KMS-11 (cell line): ENCODE measurements around the gene PHF13.

Experiments used
- H2AFZ ChIP-seq: fragments of 200-600 bp; sonication (generic); 2 replicates; pipeline ENCODE4 v1.6.1; 2016; ENCODE audit warnings: antibody characterized with exemption, mixed run types, low read depth
- H3K27ac ChIP-seq: fragments of 200-600 bp; sonication (generic); 2 replicates; pipeline ENCODE4 v1.6.1; 2016; ENCODE audit warnings: mild to moderate bottlenecking, mixed run types
- H3K27me3 ChIP-seq: fragments of 200-600 bp; sonication (generic); 2 replicates; pipeline ENCODE4 v1.6.1; 2017; ENCODE audit warnings: mild to moderate bottlenecking, low read depth, mixed run types, moderate library complexity; ENCODE audit not compliant: insufficient read depth
- H3K36me3 ChIP-seq: fragments of 200-600 bp; sonication (generic); 2 replicates; pipeline ENCODE4 v1.6.1; 2017; ENCODE audit warnings: mild to moderate bottlenecking, mixed run types; ENCODE audit not compliant: insufficient read depth
- H3K4me1 ChIP-seq: fragments of 200-600 bp; sonication (generic); 2 replicates; pipeline ENCODE4 v1.6.1; 2016; ENCODE audit warnings: mild to moderate bottlenecking, low read depth, mixed run types; ENCODE audit not compliant: poor library complexity, severe bottlenecking
- H3K4me2 ChIP-seq: fragments of 200-600 bp; sonication (generic); 2 replicates; pipeline ENCODE4 v1.7.0; 2016; ENCODE audit warnings: mild to moderate bottlenecking, mixed run types
- H3K4me3 ChIP-seq: fragments of 200-600 bp; sonication (generic); IDR thresholded peaks from 2 replicates; pipeline ENCODE4 v1.6.1; 2017; ENCODE audit warnings: low read depth, low read length, mixed read lengths; ENCODE audit not compliant: insufficient read depth
- H3K79me2 ChIP-seq: fragments of 200-600 bp; sonication (generic); 2 replicates; pipeline ENCODE4 v1.6.1; 2016; ENCODE audit warnings: low read depth, mixed run types; ENCODE audit not compliant: insufficient read depth
- H3K9ac ChIP-seq: fragments of 200-600 bp; sonication (generic); 2 replicates; pipeline ENCODE4 v1.6.1; 2016; ENCODE audit warnings: mild to moderate bottlenecking, mixed run types
- H4K20me1 ChIP-seq: fragments of 200-600 bp; sonication (generic); 2 replicates; pipeline ENCODE4 v1.6.1; 2016; ENCODE audit warnings: mild to moderate bottlenecking, mixed run types; ENCODE audit not compliant: insufficient read depth
- CTCF ChIP-seq: fragments of 200-600 bp; sonication (generic); conservative IDR thresholded peaks from 2 replicates; pipeline ENCODE4 v1.6.1; 2017; ENCODE audit warnings: low read depth, mild to moderate bottlenecking, antibody characterized with exemption, low read length, moderate library complexity, mixed read lengths

Gene PHF13

GRCh38 chr1:6572653-6573383 lies 40.7 kb upstream of the PHF13 start:
- Histone ChIP-seq H3K9ac (no peak overlapping the region), H3K4me3 (no peak overlapping the region), H4K20me1 (no peaks in the 10 kb centered on the region), H2AFZ (no peak overlapping the region), H3K4me1 (peaks cover 5% of the 10 kb centered on the region), H3K79me2 (no peaks in the 10 kb centered on the region), H3K27me3 (peaks cover 27% of the 10 kb centered on the region), H3K36me3 (no peaks in the 10 kb centered on the region), H3K4me2 (no peak overlapping the region), H3K27ac (no peak overlapping the region)
- no peak for TF ChIP-seq CTCF

GRCh38 chr1:6574025-6574620 lies 39.4 kb upstream of the PHF13 start:
- H4K20me1 ChIP-seq = no peaks in the 10 kb centered on the region
- no peak overlapping the region for H2AFZ ChIP-seq
- H3K9ac ChIP-seq = no peak overlapping the region
- TF ChIP-seq CTCF = no peak
- no peaks in the 10 kb centered on the region for H3K36me3 ChIP-seq
- no peaks in the 10 kb centered on the region for H3K79me2 ChIP-seq
- peaks cover 7% of the 10 kb centered on the region for H3K4me1 ChIP-seq
- H3K4me3 ChIP-seq = no peak overlapping the region
- H3K4me2 ChIP-seq = no peak overlapping the region
- peaks cover 14% of the 10 kb centered on the region for H3K27me3 ChIP-seq
- no peak overlapping the region for H3K27ac ChIP-seq

GRCh38 chr1:6574818-6575217 lies 38.7 kb upstream of the PHF13 start:
- H3K27ac ChIP-seq = no peak overlapping the region

GRCh38 chr1:6577831-6578525 lies 35.6 kb upstream of the PHF13 start:
- Histone ChIP-seq H3K36me3 (no peaks in the 10 kb centered on the region), H3K27me3 (no peaks in the 10 kb centered on the region)
- TF ChIP-seq CTCF = no peak

More at GRCh38 chr1:6574818-6575217, 38.7 kb upstream of the PHF13 start:
- TF ChIP-seq CTCF = no peak
- no peak overlapping the region for H2AFZ ChIP-seq
- H3K36me3 ChIP-seq = no peaks in the 10 kb centered on the region
- no peaks in the 10 kb centered on the region for H4K20me1 ChIP-seq
- peaks cover 6% of the 10 kb centered on the region for H3K4me1 ChIP-seq
- H3K27me3 ChIP-seq = peaks cover 7% of the 10 kb centered on the region
- no peak overlapping the region for H3K4me2 ChIP-seq
- H3K4me3 ChIP-seq = no peak overlapping the region
- H3K79me2 ChIP-seq = no peaks in the 10 kb centered on the region
- no peak overlapping the region for H3K9ac ChIP-seq

More at GRCh38 chr1:6577831-6578525, 35.6 kb upstream of the PHF13 start:
- Histone ChIP-seq H3K4me2 (no peak overlapping the region), H3K27ac (no peak overlapping the region), H3K4me1 (peaks cover 32% of the 10 kb centered on the region), H4K20me1 (no peaks in the 10 kb centered on the region), H3K9ac (no peak overlapping the region), H3K79me2 (peaks cover 11% of the 10 kb centered on the region), H3K4me3 (no peak overlapping the region), H2AFZ (no peak overlapping the region)
